HEK293 (cell line): ENCODE results near the gene PACSIN2.

Experiments used
- CTCF ChIA-PET: fragments of 350-600 bp; formaldehyde crosslinking; extraction: SDS; loops from one replicate; lab custom pipeline; 2021; ENCODE audit warnings: antibody characterized with exemption; lab: Yijun Ruan, JAX
- POLR2A ChIA-PET: fragments of 300-600 bp; formaldehyde crosslinking; extraction: SDS; loops from one replicate; lab custom pipeline; 2020; ENCODE audit warnings: antibody characterized with exemption, inconsistent platforms; lab: Yijun Ruan, JAX
- H3K27ac ChIP-seq: fragments of 200-500 bp; sonication (Bioruptor generic); 2 replicates; pipeline ENCODE4 v1.5.1; 2014; ENCODE audit warnings: low read depth, low read length, control low read depth, inconsistent platforms; ENCODE audit errors: extremely low read depth
- H3K36me3 ChIP-seq, 2 experiments: fragments of 200-500 bp in 1 of 2; sonication (Bioruptor generic) in 1 of 2; 1 replicate in 1 of 2; 2 replicates in 1 of 2; pipeline ENCODE4 v1.5.1; 2014 to 2017; ENCODE audit warnings: inconsistent platforms in 2 of 2, low read length in 2 of 2; ENCODE audit not compliant: control insufficient read depth in 2 of 2, insufficient read depth in 1 of 2
- H3K4me1 ChIP-seq: fragments of 200-500 bp; sonication (Bioruptor generic); 2 replicates; pipeline ENCODE4 v1.5.1; 2014; ENCODE audit warnings: mild to moderate bottlenecking, low read length, inconsistent platforms; ENCODE audit not compliant: control insufficient read depth, insufficient read depth
- H3K4me3 ChIP-seq: 2 replicates; pipeline ENCODE4 v1.5.1; 2011; ENCODE audit warnings: low read depth, mild to moderate bottlenecking, control low read depth, low read length, moderate library complexity
- H3K9me3 ChIP-seq: fragments of 200-500 bp; sonication (Bioruptor generic); 2 replicates; pipeline ENCODE4 v1.5.1; 2014; ENCODE audit warnings: low read depth, low read length, inconsistent platforms; ENCODE audit not compliant: control insufficient read depth, insufficient read depth
- GLI2 ChIP-seq: fragments of 450-650 bp; formaldehyde crosslinking; IDR thresholded peaks from 2 replicates; pipeline ENCODE4; 2017; ENCODE audit warnings: missing biosample characterization, missing genetic modification characterization, low read depth, borderline replicate concordance
- HOXA7 ChIP-seq: sonication (generic); formaldehyde crosslinking; IDR thresholded peaks from 2 replicates; pipeline ENCODE4 v1.8.1; 2022; ENCODE audit warnings: missing genetic modification reagents, borderline replicate concordance
- INSM2 ChIP-seq: fragments of 450-650 bp; formaldehyde crosslinking; IDR thresholded peaks from 2 replicates; pipeline ENCODE4 v1.5.1; 2016; ENCODE audit warnings: missing biosample characterization, missing genetic modification characterization
- KLF10 ChIP-seq: fragments of 450-650 bp; IDR thresholded peaks from 2 replicates; pipeline ENCODE4 v1.5.1; 2018; ENCODE audit warnings: missing biosample characterization, mild to moderate bottlenecking, missing genetic modification characterization
- PRDM2 ChIP-seq: fragments of 450-650 bp; formaldehyde crosslinking; IDR thresholded peaks from 2 replicates; pipeline ENCODE4 v1.5.1; 2016; ENCODE audit warnings: missing biosample characterization, missing genetic modification characterization, borderline replicate concordance
- SALL2 ChIP-seq: fragments of 450-650 bp; formaldehyde crosslinking; IDR thresholded peaks from 2 replicates; pipeline ENCODE4 v1.5.0; 2017; ENCODE audit warnings: missing biosample characterization, mild to moderate bottlenecking, missing genetic modification characterization, borderline replicate concordance
- ZFHX2 ChIP-seq: fragments of 450-650 bp; formaldehyde crosslinking; conservative IDR thresholded peaks from 2 replicates; pipeline ENCODE4 v1.5.1; 2016; ENCODE audit warnings: missing biosample characterization, missing genetic modification characterization
- ZFP41 ChIP-seq: fragments of 450-650 bp; formaldehyde crosslinking; IDR thresholded peaks from 2 replicates; pipeline ENCODE4 v1.5.1; 2016; ENCODE audit warnings: missing biosample characterization, missing genetic modification characterization, borderline replicate concordance
- ZNF140 ChIP-seq: fragments of 450-650 bp; formaldehyde crosslinking; IDR thresholded peaks from 2 replicates; pipeline ENCODE4 v1.5.1; 2016; ENCODE audit warnings: missing biosample characterization, missing genetic modification characterization
- ZNF23 ChIP-seq: fragments of 450-650 bp; formaldehyde crosslinking; IDR thresholded peaks from 2 replicates; pipeline ENCODE4 v1.5.1; 2016; ENCODE audit warnings: missing biosample characterization, missing genetic modification characterization, borderline replicate concordance
- ZNF274 ChIP-seq, 2 experiments: fragments of 200-500 bp in 1 of 2; fragments of 450-650 bp in 1 of 2; sonication (Bioruptor generic) in 1 of 2; formaldehyde crosslinking in 1 of 2; IDR thresholded peaks; 2 replicates each; pipeline versions ENCODE4 v1.5.1 to v1.6.1; 2014 to 2016; ENCODE audit warnings: borderline replicate concordance in 1 of 2, inconsistent platforms in 1 of 2, low read length in 1 of 2, missing biosample characterization in 1 of 2, missing genetic modification characterization in 1 of 2
- ZNF621 ChIP-seq: fragments of 450-650 bp; formaldehyde crosslinking; IDR thresholded peaks from 2 replicates; pipeline ENCODE4 v1.5.1; 2017; ENCODE audit warnings: missing biosample characterization, missing genetic modification characterization
- ZNF677 ChIP-seq: fragments of 450-650 bp; IDR thresholded peaks from 2 replicates; pipeline ENCODE4 v1.5.0; 2018; ENCODE audit warnings: missing biosample characterization, mild to moderate bottlenecking, missing genetic modification characterization, moderate library complexity
- ZNF707 ChIP-seq: fragments of 450-650 bp; formaldehyde crosslinking; IDR thresholded peaks from 2 replicates; pipeline ENCODE4 v1.5.1; 2016; ENCODE audit warnings: missing biosample characterization, missing genetic modification characterization
- ZNF830 ChIP-seq: fragments of 450-650 bp; IDR thresholded peaks from 2 replicates; pipeline ENCODE4 v1.5.0; 2018; ENCODE audit warnings: missing biosample characterization, missing genetic modification characterization, low read depth, mild to moderate bottlenecking, moderate library complexity
- ZSCAN16 ChIP-seq: fragments of 450-650 bp; formaldehyde crosslinking; IDR thresholded peaks from 2 replicates; pipeline ENCODE4 v1.5.1; 2016; ENCODE audit warnings: missing biosample characterization, missing genetic modification characterization
- TF ChIP-seq, protein P1 (sequence below): fragments of 450-650 bp; formaldehyde crosslinking; IDR thresholded peaks from 2 replicates; pipeline ENCODE4 v1.5.1; 2017; ENCODE audit warnings: missing biosample characterization, missing genetic modification characterization

The PACSIN2 gene

GRCh38 chr22:42871146-42872050, 143.6 kb downstream of the PACSIN2 start:
- peaks cover 7 to 61% of the 10 kb centered on the region in 2 experiments; a peak in 2 of 3 replicates for H3K36me3 ChIP-seq
- no peaks in the 10 kb centered on the region for H3K4me1 ChIP-seq
- H3K4me3 ChIP-seq, result no peak overlapping the region
- no peaks in the 10 kb centered on the region for H3K9me3 ChIP-seq
- ChIA-PET POLR2A (no interaction called here), CTCF (interaction anchor here (1.0 to 1.2 kb wide), 2 partner anchors 11 to 162 kb away, joined by 3 to 4 read pairs; no protein-coding TSS in a partner anchor)
- no peak overlapping the region for H3K27ac ChIP-seq
- TF ChIP-seq ZNF140 (no peak), ZSCAN16 (tag by site-specific recombination) (no peak), ZNF707 (tag by site-specific recombination) (no peak), ZNF830 (tag by site-specific recombination) (no peak)

GRCh38 chr22:42869888-42870480, 145.0 kb downstream of the PACSIN2 start:
- Histone ChIP-seq H3K36me3 (peaks cover 3 to 46% of the 10 kb centered on the region in 2 experiments; a peak in 2 of 3 replicates), H3K27ac (no peak overlapping the region), H3K9me3 (no peaks in the 10 kb centered on the region), H3K4me3 (no peak overlapping the region), H3K4me1 (no peaks in the 10 kb centered on the region)
- CTCF ChIA-PET, result interaction anchor here (0.6 to 5.2 kb wide), 5 partner anchors 10 to 297 kb away, joined by 3 to 61 read pairs (median 3); partner anchors contain the start of gene ARFGAP3
- POLR2A ChIA-PET, result no interaction called here
- TF ChIP-seq INSM2 (tag by site-specific recombination) (no peak), ZNF677 (tag by site-specific recombination) (no peak), ZFHX2 (tag by site-specific recombination) (no peak), ZNF23 (tag by site-specific recombination) (no peak), ZNF621 (tag by site-specific recombination) (no peak), ZFP41 (tag by site-specific recombination) (no peak), KLF10 (no peak), HOXA7 (no peak), SALL2 (tag by site-specific recombination) (no peak)
- TF ChIP-seq, protein P1, sequence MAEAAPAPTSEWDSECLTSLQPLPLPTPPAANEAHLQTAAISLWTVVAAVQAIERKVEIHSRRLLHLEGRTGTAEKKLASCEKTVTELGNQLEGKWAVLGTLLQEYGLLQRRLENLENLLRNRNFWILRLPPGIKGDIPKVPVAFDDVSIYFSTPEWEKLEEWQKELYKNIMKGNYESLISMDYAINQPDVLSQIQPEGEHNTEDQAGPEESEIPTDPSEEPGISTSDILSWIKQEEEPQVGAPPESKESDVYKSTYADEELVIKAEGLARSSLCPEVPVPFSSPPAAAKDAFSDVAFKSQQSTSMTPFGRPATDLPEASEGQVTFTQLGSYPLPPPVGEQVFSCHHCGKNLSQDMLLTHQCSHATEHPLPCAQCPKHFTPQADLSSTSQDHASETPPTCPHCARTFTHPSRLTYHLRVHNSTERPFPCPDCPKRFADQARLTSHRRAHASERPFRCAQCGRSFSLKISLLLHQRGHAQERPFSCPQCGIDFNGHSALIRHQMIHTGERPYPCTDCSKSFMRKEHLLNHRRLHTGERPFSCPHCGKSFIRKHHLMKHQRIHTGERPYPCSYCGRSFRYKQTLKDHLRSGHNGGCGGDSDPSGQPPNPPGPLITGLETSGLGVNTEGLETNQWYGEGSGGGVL, result no peak

DNA sequence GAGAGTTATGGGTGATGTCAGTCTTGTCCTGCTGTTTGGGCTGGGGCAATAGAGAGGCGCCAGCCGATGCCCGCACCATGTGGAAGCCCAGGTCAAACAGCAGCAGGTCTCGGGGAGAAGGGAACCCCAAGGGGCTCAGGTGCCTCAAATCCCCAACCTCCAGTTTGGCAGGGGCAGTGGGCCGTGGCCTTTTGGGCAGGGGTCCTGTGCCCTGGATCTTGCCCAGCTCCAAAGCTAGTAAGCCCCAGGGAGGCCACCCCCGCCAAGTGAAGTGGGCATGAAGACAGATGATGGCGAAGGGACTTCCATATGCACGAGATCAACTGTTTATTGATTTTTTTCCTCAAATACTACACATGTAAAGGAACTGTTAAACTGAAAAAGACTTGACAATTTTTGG, 145.5 kb downstream of the PACSIN2 start:
- Histone ChIP-seq H3K4me3 (no peak overlapping the region), H3K36me3 (peaks cover 3 to 45% of the 10 kb centered on the region in 2 experiments; a peak in 2 of 3 replicates), H3K9me3 (no peaks in the 10 kb centered on the region), H3K27ac (no peak overlapping the region), H3K4me1 (no peaks in the 10 kb centered on the region)
- POLR2A ChIA-PET, result interaction anchor here (2.1 kb wide), 1 partner anchor 146 kb away, joined by 9 read pairs; the partner anchor contains the start of gene PACSIN2
- CTCF ChIA-PET, result interaction anchor here (0.7 to 5.2 kb wide), 3 partner anchors 12 to 165 kb away, joined by 3 to 61 read pairs (median 5); partner anchors contain the start of gene ARFGAP3
- no peak for TF ChIP-seq PRDM2 (tag by site-specific recombination)
- no peak for TF ChIP-seq ZNF707 (tag by site-specific recombination)
- TF ChIP-seq GLI2 (tag by site-specific recombination), result no peak
- no peak for TF ChIP-seq ZNF274 (IDR thresholded peaks at IDR 0.05; ENCODE audit: low read length)
- no peak for TF ChIP-seq ZNF274 (tag by site-specific recombination; IDR thresholded peaks at IDR 0.05; ENCODE audit: borderline replicate concordance)
